Left kidney (tissue), 2 donors: ENCODE measurements around the gene TOM1L2. TPM values are rescaled to one million over a fixed set of nuclear protein-coding genes. Genes with fewer than 3 reads are reported as not detected.
"Not testable (repeated sequence)": the region's sequence is repeated elsewhere in the genome, so short reads cannot be mapped to it uniquely, and the experiment has no call there.

Source experiments
- DNase-seq: peaks from one replicate; pipeline ENCODE4 v3.0.0-alpha.2; 2013
- polyA plus RNA-seq: library from polyadenylated mRNA; unstranded; fragments of 120-200 nt; gene quantifications from one replicate; pipeline ENCODE4 v1.2.1, GENCODE V29; 2013; ENCODE audit not compliant: insufficient read length

TOM1L2 gene
- polyA plus RNA-seq, 1 donor: 47.2 TPM

DNA sequence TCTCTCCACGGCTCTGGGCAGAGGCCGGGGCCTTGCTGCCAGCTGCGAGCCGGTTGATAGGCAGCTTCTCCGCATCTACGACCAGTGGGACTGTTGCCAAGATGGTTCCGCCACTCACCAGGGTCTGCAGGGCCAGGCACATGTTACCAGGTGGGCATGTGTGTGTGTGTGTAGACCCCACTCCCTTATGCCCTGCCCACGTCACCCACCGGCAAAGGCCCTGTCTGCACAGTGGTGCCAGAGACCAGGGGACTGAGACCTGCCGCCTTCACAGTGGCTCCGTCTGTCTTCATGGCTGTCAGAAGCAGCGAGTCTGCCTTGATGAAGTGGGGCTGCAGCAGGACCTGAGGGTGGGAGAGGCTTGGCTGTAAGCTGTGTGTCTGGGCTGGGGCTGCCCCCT lies 153.1 kb downstream of the TOM1L2 start:
- DNase-seq: no peak

DNA sequence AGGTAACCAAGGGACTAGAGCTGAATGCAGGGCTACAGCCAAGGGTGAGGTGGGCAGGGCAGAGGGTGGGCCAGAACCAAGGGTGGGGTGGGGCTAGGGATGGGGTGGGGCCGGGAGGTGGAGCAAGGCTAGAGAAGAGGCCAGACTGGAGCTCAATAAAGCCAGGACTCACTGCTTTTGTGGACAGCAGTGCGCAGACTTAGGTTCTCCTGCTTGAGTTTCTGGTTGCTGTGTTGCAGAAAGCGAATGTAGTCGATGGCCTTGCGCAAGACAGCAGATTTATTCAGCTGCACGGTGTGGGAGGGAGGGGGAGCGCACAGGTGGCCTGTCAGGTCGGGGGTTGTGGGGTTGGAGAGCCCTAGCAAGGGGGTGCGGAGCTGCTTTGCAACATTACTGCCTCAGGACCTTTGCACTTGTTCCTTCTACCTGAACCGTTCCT lies 154.1 kb downstream of the TOM1L2 start:
- no peak for DNase-seq

DNA sequence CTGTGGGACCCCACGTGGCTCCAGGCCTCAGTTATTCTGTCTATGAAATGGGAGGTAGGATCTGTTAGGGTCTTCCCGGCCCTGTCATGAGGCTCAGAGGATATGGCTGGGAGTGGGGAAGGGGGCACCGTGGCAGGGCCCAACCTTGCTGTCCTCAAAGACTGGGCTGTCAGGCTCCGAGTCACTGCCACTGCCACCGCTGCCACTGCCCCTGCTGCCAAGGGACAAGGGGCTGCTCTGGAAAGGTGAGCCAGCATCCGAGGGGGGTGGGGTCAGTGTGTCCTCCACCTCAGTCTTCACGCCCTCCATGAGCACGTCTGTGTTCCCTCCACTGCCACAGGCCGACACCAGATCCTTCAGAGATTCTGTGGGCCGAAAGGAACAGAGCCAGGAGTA lies 154.7 kb downstream of the TOM1L2 start:
- no peak for DNase-seq

DNA sequence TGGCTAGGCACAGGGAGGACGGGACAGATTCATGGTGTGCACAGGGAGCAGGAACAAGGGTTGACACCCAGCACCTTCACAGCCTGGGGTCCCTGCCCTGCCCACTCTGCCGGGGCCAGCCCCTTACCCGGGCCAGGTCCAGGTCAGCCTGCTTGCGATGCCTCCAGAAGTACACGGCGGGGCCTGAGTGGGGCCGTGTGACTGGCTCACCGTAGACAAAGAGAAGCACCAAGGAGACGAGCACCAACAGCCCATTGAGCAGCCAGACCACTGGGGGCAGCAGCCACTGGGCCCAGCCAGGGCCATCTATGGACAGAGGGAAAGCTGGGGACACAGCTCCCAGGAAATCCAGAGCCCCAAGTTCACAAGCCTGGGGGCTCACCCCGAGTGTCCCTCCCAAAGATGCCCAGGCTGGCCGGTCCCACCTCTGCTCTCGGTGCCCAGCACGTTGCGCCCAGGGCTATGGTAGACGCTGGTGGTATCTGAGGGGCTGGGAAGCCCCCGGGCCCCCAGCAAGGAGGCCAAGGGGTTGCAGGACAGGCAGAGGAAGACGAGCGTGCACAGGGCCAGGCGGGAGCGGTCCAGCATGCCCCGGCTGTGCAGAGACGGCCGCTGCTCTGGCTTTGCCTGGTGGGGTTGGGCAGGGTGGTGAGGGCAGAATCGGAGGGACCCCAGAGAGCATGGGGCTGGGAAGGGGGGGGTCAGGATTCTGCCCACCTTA lies 155.2 kb downstream of the TOM1L2 start:
- no peak for DNase-seq

DNA sequence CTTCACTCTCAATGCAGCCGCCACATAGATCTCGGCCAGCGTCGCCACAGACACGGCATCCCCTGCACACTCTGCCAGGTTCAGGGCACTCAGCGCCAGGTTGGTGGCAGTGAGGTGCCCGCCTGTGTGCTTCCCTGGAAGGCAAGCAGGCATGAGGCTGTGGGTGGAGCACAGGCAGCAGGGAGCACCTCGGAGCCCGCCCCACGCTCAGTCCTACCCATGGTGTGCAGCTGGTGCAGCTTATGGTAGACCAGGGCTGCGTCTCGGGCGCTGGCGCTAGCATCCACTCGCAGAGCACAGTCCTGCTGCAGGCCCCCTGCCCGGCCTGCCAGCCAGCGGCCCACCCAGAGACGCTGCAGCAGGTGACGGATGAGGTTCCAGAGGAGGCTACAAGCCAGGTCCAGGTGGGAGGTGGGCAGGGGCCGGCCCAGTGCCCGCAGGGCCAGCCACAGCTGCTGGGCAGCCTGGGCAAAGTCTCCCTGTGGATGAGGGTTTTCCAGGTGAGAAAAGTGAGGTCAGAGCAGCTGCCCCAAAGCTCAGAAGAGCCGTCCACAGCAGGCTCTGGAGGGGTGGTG lies 155.9 kb downstream of the TOM1L2 start:
- DNase-seq: no peak

DNA sequence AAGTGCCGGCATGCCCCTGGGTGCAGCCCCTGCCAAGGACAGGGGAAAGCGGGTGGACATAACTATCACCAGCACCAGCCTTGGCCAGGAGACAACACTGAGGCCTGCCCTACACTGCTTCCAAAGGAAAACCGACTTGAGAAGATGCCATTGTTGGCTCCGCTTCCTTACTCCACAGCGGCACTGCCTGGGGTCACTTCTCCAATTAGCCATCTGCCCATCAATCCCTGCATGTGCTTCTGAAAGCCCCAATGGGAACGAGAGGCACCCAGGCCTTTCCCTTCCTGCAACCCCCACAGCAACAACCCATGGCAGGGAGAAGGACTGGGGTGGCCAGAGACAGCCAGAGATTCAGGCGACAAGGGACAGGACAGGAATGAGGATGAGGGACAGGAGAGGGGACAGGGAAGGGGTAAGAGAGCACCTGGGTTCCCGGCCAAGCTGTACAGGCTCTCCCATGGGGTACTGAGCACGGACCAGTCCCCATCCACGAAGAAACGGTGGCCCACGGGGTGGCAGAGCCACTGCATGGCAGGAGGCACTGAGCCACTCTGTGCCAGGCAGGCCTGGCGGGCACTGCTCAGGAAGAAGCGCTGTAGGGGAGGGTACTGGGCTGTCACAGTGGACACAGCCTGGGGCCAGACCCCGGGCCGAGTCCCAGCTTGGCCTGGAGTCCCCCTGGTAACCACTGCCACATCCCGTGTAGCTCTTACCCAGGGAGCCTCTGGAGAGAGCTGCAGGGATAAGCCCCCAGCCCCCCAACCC lies 156.6 kb downstream of the TOM1L2 start:
- no peak for DNase-seq

DNA sequence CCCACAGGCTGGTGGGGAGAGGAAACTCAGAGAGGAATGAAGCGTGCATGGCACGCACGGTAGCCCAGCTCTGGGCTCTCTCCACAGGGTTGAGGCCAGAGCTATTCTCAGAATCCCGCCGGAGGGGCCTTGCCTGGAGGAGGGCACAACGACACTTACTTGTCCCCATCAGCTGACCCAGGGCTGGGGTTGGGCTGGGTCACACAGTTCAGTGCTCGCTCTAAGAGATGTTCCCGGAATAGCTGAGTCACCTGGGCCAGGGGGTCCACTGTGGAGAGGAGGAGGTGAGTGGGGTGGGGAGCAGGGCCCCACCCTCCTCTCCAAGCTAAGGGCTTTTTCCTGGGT lies 157.2 kb downstream of the TOM1L2 start:
- DNase-seq: no peak

DNA sequence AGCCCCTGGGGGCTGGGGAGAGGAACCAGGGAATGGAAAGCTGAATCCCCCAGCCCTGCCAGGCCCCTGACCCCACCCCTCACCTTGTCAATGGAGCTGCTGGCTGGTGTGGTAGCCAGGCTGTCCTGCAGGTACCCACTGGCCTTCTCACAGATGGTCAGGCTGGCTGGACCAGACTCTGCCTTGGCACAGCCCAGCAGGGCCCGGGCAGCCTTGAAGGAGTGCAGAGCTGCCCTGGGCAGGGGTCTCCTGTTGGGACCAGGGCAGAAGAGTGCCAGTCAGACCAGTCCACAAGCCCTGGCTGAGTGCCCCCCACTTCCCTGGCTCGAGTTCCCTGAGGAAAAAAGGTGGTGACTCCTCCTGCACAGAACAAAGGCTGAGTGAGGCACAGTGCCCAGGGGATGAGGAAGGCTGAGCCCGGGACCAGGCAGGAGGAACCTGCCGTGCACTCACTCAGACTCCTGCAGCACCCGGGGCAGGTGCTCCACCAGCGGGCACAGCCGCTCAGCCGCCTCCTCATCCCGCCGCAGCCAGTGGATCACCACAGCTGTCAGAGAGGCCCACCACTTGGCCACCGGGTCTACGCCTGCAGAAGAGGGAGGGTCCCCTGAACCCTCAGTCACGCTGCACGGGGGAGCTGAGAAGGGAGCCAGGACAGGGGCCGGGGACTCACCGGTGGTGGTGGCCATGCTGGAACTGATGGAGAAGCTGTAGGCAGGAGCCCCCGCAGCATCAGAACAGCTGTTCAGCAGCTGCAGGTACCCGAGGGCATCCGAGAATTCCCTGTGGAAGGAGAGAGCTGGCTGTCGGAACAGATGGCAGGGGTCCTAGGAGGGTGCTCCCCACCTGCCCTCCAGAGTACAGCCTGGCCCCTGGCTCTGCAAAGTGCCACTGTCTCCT lies 157.8 kb downstream of the TOM1L2 start:
- no peak for DNase-seq

DNA sequence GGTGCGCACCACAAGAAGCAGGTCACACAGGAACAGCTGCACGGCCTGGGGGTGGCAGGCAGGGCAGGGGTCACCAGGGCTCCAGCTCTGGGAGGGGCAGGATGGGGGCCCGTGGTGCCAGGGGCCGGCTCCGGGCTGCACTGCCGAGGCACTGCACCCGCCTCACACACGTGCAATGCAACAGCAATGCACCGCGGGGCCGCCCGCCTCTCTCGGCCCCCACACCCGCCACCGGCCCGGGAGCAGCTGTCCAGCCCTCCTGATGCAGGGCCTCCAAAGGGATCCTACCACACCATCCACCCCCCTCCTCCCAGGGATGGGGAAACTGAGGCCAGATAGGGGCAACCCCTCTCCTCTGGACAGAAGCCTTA lies 158.5 kb downstream of the TOM1L2 start:
- no peak for DNase-seq

DNA sequence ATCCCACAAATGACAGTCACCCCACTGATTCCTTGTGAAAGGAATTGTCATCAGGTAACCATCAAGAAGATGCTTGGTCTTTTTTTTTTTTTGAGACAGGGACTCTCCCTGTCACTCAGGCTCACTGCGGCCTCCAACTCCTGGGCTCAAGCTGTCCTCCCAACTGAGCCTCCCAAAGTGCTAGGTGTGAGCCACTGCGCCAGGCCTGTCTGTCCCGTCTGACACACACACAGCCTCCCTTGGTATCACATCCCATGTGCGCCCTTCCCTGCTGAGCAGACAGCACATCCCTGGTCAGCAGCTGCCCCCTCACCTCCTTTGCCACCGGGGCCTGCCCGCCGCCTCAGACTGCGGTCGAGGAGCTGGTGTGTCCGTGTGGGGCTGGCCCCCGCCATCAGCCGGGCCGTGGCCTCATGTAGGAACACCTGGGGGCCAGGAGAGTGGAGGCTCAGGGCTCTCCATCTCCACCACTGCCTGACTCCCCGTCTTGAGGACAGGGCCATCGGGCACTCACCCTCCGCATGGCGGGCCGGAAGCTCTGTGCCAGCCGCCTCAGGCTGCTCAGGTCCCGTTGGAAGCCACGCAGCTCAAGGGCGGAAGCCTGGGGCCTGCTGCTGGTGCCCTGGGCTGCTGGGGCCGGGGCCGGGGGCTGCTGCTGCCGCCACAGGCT lies 159.0 kb downstream of the TOM1L2 start:
- DNase-seq: no peak

DNA sequence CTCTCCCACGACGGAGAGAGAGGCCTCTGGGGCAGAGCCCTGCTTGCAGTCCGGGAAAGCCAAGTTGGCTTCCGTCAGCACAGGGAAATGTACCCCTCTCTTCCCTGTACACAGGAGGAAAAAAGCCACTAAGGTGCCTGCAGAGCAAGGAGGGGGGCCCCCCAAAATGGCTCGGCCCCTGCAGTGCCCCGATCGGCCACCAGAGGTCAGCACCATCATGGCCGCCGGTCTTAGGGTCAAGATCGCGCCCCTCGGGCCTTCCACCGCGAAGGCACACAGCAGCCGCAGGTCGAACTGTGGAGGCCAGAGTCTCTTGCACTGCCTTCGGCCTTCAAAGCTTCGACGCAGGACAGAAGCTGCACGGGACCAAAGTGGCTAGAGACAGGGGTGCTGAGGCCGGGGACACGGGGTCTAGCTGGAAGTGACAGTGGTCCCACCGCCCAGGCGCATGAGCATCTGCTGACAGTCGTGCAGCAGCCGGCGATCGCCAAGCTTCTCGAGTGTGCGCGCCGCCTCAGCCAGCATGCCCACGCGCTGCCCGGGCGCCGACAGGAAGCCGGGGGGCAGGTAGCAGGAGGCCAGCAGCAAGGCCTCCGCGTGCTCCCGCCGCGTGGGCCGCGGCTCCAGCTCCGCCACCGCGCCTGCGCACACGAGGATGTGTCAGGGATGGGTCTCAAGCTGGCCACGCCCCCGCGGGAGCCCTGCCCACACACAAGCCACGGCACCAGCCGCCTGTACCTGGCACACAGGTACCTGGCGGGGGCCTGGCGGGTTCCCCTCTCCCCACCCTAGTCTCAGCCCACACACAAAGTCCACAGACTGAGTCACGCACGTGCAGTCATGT lies 159.8 kb downstream of the TOM1L2 start:
- DNase-seq: no peak

DNA sequence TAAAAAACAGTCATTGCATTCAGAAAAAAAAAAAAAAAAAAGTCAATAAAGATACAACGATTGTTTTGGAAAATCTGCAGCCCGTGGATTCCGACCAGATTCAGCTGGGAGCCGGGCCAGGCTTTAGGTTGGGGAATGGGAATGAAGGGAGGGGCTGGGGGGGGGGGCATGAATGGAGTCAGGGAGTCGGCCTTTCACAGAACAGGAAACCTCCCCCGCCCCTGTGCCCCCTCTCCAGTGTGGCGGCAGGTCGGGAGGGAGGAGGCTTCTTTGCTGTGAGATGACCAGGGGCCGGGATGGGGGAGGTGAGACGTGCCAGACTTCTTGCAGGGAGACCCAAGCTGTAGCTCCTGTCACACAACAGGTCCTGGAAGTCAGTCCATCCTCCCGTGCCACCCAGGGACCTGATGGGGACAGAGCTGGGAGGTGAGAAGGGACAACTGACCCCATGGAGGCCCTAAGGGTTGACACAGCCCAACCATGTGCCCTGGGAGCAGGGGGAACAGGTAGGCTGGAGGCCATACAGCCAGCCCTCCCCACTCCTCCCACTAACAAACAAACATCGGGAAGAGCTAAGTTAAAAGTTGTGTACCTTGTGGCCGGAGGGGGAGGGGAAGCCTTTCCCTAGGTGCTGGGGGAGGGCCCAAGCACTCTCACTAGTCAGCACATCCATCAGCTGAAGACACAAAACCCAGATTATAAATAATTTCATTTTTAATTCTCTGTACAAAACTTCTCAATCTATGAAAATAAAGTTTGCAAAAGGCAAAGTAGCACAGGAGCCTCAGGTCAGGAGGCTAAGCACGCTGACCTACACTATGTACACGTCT lies 160.6 kb downstream of the TOM1L2 start:
- peak; percentile 66 for DNase-seq

DNA sequence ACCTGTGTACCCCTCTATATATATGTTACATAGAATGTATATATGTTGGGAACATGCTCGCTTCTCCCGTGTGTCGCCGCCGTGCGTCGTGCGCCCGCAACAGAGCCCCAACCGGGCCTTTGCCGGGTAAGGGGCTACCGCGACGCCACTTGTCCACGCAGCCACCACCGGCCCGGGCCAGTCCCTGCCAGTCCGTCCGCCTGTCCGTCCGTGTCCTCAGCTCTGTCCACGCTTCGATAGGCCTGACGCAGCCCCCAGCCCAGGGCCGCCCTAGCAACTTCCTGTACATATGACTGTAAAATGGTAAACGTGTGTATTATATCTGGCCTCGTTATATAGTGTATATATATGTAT lies 161.3 kb downstream of the TOM1L2 start:
- no peak for DNase-seq

DNA sequence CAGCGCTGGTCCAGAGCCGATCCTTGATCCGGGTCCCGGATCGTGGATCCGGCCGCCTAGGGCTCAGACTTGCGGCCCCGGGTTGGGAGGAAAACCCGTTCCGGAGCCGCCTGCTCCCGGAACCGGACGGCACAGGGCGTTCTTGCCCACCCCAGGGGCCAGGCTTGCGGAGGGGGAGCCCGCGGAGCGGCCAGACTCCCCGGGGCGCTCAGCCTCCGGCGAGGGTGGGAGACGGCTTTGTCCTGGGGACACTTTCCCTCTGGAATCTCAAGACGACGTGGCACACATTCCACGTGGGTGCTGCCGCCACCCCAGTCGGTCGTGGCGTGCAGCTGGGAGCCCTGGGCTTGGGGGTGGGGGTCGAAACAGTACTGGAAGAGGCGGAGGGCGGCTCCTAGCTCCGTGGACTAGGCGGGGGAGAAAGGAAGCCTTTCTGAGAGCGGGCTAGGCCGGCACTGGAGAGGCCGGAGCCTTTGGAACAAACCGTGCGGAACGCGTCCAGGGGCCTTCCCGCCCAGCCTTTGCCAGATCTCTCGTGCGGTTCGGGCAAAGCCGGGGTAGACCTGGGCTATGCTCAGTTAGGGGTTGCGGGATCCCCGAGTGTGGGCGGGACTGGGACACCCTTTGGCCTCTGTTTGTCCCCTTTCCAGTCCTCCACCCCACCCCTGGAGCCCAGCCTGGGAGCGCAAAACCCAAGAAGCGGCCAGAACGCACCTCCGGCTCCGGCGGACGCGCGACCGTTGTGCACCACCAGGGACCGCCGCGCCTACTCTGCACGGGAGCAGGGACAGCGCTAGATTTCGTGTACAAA lies 161.9 kb downstream of the TOM1L2 start:
- peak; percentile 77 for DNase-seq

DNA sequence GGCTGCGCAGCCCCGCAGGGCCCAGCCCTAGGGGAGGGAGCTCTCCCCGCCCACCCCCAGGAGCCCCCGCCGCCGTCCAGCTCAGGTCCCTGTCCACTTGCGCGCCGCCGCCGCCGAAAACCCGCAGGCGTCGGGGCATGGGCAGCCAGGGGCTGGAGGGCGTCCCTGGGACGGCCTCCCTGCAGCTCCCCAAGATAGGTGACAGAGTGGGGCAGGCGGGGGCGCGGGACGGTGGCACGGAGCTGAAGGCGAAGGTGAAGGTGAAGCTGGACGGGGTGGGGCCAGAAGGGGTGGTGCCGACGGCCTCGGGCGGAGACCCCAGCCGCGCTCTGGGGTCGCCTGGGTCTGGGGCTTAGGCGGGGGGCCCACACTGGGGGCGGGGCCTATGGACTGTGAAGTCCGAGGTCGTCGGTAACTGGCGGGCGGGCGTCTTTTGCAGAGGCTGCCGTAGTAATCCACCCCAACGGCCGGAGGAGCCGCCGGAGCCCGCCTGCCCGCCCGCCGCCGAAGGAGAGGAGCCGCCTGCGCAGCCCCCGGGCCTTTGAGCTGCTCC lies 162.6 kb downstream of the TOM1L2 start:
- no peak for DNase-seq

DNA sequence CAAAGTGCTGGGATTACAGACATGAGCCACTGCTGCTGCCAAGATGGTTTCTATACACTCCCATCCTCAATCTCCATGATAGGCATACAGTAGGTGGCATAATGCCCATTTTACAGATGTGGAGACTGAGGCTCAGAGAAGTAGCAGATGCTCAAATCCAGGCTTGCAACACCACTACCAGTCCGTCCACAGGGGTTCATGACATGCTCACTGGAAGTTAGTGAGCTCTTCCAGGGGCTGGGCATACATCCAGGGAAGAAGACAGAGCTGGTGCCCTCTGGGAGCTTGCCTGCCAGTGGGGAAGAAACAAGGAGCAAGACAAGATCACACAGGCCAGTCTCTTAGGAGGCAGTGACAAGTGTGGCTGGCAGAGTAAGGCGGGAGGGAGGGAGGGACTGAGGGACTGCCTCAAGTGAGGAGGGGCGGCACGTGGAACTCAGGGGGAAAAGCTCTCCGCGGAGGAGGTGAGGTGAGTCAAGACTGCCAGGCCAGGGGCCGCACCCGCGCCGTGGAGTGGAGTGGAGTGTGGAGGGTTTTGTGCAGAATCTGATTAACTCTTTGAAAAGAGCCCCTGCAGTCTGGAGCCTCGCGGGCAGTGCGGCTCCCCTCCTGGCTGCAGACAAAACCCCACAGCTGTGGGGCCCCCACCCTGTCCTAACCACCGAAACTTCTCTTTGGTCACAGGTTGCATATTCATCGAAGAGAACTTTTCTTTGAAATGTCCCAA lies 163.3 kb downstream of the TOM1L2 start:
- DNase-seq: no peak

DNA sequence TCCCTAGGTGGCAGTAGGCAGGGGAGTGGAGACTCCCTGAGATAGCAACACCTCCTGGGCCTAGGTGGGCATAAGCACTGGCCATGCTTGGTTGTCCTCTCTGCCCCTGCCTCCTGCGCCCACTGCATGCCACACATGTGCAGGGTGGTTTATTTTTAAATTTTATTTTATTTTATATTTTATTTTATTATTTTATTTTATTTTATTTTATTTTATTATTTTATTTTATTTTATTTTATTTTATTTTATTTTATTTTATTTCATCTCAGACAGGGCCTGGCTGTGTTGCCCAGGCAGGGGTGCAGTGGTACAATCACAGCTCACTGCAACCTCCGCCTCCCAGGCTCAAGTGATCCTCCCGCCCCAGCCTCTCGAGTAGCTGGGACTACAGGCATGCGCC lies 164.0 kb downstream of the TOM1L2 start:
- DNase-seq: not testable (repeated sequence)

DNA sequence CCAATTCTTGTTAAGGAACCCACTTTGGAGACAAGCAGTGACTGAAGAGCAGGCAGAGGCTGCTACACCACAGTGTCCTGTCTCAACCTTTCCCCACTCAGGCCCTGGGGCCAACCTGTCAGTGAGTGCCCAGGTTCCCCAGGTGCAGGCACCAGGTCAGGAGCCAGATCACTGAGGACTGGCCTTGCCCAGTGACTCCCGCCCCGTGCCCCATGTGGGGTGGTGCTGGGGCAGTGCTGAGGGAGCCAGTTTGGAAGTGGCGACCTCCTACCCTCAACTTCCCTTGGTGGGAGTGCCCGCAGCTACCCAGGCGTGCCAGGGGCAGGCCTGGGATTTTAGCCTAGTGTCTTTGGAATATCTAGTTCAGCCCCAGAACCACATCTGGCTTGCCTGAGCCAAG lies 164.8 kb downstream of the TOM1L2 start:
- DNase-seq: no peak
